ENCODE results near the gene LMX1B. TPM values are rescaled to one million over a fixed set of nuclear protein-coding genes. Genes with fewer than 3 reads are reported as not detected.

LMX1B gene
- polyA plus RNA-seq, 1 of the 3 experiments (the other 2 are of a cell fraction), result not detected

- Histone ChIP-seq H4K20me1 (ENCODE audit: insufficient read depth) (no peaks in the 10 kb centered on the region), H3K36me3 (replicated peaks in 1 of 2; ENCODE audit: control insufficient read depth in 1 of 2, insufficient read depth in 2 of 2, low read length in 1 of 2) (no peaks in the 10 kb centered on the region), H3K9ac (no peak overlapping the region), H3K27ac (ENCODE audit: low read depth in 2 of 2, low read length in 1 of 2) (no peak overlapping the region), H3K9me3 (no peaks in the 10 kb centered on the region), H3K4me3 (ENCODE audit: low read depth in 2 of 2, low read length in 1 of 2) (no peak overlapping the region), H3K4me1 (ENCODE audit: control insufficient read depth in 1 of 2, insufficient read depth in 2 of 2, low read depth in 1 of 2, low read length in 1 of 2) (no peaks in the 10 kb centered on the region), H3K4me2 (no peak overlapping the region), H3K9me2 (no peaks in the 10 kb centered on the region), H3F3A (replicated peaks; ENCODE audit: insufficient read depth) (no peaks in the 10 kb centered on the region), H3K79me2 (ENCODE audit: insufficient read depth) (no peaks in the 10 kb centered on the region), H2AFZ (ENCODE audit: low read depth) (no peak overlapping the region), H3K27me3 (ENCODE audit: insufficient read depth) (peaks cover 40% of the 10 kb centered on the region; the same call in 1 of the 2 replicates)
- DNase-seq, result no peak
- POLR2A ChIA-PET, result no interaction called here
- CTCF ChIA-PET, result interaction anchor here (1.7 kb wide), 1 partner anchor 32 kb away, joined by 7 read pairs; no protein-coding TSS in a partner anchor
- TF ChIP-seq TCF12 (IDR thresholded peaks at IDR 0.05), result no peak
- TF ChIP-seq MXI1 (IDR thresholded peaks at IDR 0.05; ENCODE audit: low read depth, low read length), result no peak
- TF ChIP-seq CTCF (IDR thresholded peaks at IDR 0.05), result no peak
- no peak for TF ChIP-seq PBX3 (IDR thresholded peaks at IDR 0.05)
- no peak for TF ChIP-seq TAF1 (IDR thresholded peaks at IDR 0.05; ENCODE audit: borderline replicate concordance, low read depth, low read length)
- TF ChIP-seq YY1 (IDR thresholded peaks at IDR 0.05; ENCODE audit: low read depth), result no peak
- no peak for TF ChIP-seq NFIC (IDR thresholded peaks at IDR 0.05; ENCODE audit: borderline replicate concordance)
- no peak for TF ChIP-seq IRF3 (IDR thresholded peaks at IDR 0.05; ENCODE audit: low read depth, low read length)
- no peak for TF ChIP-seq USF1 (IDR thresholded peaks at IDR 0.05; ENCODE audit: borderline replicate concordance, low read depth)
- no peak for TF ChIP-seq GATA2 (CRISPR knock-in tag; IDR thresholded peaks at IDR 0.05)
- TF ChIP-seq EZH2phosphoT487 (IDR thresholded peaks at IDR 0.05; ENCODE audit: borderline replicate concordance, low read depth), result no peak
- no peak for TF ChIP-seq JUND (IDR thresholded peaks at IDR 0.05)
- TF ChIP-seq NRF1 (IDR thresholded peaks at IDR 0.05; ENCODE audit: low read depth, low read length), result no peak
- TF ChIP-seq ZBTB33 (IDR thresholded peaks at IDR 0.05; ENCODE audit: borderline replicate concordance, low read depth), result no peak
- no peak for TF ChIP-seq RAD21 (IDR thresholded peaks at IDR 0.05; ENCODE audit: low read length)
- TF ChIP-seq FOXJ3 (CRISPR knock-in tag; IDR thresholded peaks at IDR 0.05), result no peak
- no peak for TF ChIP-seq RXRA (IDR thresholded peaks at IDR 0.05; ENCODE audit: borderline replicate concordance, low read depth)
- 48% methylated on average over 13 of the region's 13 CpGs for WGBS (ENCODE audit: low lambda C conversion rate)
Measured at GRCh38 chr9:126658201-126658825, 44.6 kb downstream of the LMX1B start.

Data from SK-N-SH (cell line).